Vagina (tissue), 2 donors: ENCODE measurements around the gene NUP37.

Source experiments
- POLR2AphosphoS5 ChIP-seq, 2 donors: sonication (generic); formaldehyde crosslinking; IDR thresholded peaks; one replicate each; pipeline ENCODE4 v1.9.0; 2017; ENCODE audit warnings: antibody characterized with exemption in 2 of 2, mild to moderate bottlenecking in 2 of 2, low read depth in 1 of 2; ENCODE audit not compliant: insufficient read depth in 1 of 2
- TF ChIP-seq, protein P1 (sequence below), 3 experiments: fragments of 450-650 bp in 2 of 3; fragments of 200-600 bp in 1 of 3; sonication (generic) in 1 of 3; IDR thresholded peaks; one replicate each; pipeline ENCODE4 v1.5.1; 2017 to 2019; ENCODE audit warnings: antibody characterized with exemption in 3 of 3, mild to moderate bottlenecking in 2 of 3, moderate library complexity in 2 of 3

DNA sequence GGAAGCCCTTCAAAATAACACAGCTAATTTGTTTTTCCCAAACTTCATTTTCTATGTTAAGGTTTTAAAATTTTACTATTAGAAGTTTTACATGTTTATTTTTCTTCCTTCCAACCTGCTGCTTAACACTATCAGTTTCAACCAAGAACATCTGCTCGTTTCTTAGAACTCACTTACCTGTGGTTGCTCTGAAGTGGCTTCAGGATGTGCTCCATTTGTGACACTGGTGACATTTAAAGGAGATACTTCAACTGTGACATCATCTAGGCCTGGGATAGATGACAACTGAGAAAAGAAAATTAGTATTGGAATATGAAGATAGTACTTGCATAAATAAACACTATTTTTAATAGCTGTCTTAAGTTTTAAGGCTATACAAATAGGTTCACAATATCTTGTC is 76.0 kb downstream of the NUP37 start:
- TF ChIP-seq, protein P1, sequence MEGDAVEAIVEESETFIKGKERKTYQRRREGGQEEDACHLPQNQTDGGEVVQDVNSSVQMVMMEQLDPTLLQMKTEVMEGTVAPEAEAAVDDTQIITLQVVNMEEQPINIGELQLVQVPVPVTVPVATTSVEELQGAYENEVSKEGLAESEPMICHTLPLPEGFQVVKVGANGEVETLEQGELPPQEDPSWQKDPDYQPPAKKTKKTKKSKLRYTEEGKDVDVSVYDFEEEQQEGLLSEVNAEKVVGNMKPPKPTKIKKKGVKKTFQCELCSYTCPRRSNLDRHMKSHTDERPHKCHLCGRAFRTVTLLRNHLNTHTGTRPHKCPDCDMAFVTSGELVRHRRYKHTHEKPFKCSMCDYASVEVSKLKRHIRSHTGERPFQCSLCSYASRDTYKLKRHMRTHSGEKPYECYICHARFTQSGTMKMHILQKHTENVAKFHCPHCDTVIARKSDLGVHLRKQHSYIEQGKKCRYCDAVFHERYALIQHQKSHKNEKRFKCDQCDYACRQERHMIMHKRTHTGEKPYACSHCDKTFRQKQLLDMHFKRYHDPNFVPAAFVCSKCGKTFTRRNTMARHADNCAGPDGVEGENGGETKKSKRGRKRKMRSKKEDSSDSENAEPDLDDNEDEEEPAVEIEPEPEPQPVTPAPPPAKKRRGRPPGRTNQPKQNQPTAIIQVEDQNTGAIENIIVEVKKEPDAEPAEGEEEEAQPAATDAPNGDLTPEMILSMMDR (IDR thresholded peaks at IDR 0.05) = no peak
- TF ChIP-seq POLR2AphosphoS5 (IDR thresholded peaks at IDR 0.05; ENCODE audit: insufficient read depth in 1 of 2, low read depth in 1 of 2) = no peak
